ENCODE data around the gene HSBP1L1.
"Not testable (repeated sequence)": the region's sequence is repeated elsewhere in the genome, so short reads cannot be mapped to it uniquely, and the experiment has no call there.

The HSBP1L1 gene

DNA sequence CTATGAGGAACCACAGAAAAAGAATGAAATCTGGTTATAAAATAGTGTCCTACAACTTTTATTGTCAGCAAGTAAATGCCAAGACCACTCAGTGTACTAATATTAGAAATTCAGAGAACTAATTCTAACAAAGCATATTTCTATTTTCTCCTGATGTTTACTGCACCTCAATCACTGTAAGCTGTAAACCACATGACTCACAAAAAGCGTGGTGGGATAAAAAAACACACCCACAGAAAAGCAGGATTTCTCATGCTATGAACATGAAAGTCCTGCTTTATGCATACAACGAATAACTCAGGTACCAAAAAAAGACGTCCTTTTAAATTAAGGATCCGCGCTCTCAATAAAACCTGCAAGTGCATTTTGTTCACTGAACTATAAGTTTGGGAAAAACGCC is 23.1 kb downstream of the HSBP1L1 start:
- DNase-seq = no peak

DNA sequence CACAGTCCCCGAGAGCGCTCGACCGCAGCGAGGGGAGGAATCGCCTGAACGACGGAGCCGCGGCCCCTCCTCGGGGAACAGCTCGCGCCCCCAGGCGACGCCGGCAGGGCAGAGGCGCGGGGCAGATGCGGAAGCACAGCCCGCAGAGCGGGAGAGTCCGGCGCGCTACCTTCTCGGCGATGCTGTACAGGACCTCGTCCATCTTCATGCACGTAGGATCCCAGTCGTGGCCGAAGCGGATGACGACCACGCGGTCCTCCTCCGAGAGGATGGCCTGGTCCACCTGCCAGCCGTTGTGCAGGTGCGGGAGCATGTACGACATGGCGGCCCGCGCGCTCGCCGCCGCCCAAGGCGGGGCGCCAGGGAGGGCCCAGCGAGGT is 23.6 kb downstream of the HSBP1L1 start:
- DNase-seq = no peak

- peak; percentile 44 for DNase-seq
Measured at GRCh38 chr18:79988451-79989194, 24.2 kb downstream of the HSBP1L1 start, which contains the start of gene TXNL4A. TXNL4A (minus strand) TSS chr18:79988563; CDS start chr18:79988392, 171 bp downstream.

- DNase-seq = no peak
Measured at GRCh38 chr18:79989195-79989497, 24.7 kb downstream of the HSBP1L1 start.

GRCh38 chr18:79991494-79991893 is 27.1 kb downstream of the HSBP1L1 start:
- no peak for DNase-seq

DNA sequence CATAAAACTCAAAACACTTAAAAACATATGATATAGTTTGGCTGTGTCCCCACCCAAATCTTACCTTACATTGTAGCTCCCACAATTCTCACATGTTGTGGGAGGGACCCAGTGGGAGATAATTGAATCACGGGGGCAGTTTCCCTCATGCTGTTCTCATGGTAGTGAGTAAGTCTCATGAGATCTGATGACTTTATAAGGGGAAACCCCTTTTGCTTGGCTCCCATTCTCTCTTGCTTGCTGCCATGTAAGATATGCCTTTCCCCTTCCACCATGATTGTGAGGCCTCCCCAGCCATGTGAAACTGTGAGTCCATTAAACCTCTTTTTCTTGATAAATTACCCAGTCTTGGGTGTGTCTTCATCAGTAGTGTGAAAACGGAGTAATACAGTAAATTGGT is 35.3 kb downstream of the HSBP1L1 start:
- not testable (repeated sequence) for DNase-seq

DNA sequence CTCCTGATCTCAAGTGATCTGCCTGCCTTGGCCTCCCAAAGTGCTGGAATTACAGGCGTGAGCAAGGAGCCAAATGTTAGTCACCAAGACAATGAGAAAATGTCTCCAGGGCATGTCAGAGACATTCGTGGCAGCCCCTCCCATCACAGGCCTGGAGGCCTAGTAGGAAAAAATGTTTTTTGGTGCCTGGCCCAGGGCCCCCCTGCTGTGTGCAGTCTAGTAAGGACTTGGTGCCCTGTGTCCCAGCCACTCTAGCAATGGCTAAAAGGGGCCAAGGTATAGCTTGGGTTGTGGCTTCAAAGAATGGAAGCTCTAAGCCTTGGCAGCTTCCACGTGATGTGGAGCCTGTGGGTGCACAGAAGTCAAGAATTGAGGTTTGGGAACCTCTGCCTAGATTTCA is 36.4 kb downstream of the HSBP1L1 start:
- no peak for DNase-seq

GRCh38 chr18:80002468-80002867 is 38.0 kb downstream of the HSBP1L1 start:
- DNase-seq = no peak

DNA sequence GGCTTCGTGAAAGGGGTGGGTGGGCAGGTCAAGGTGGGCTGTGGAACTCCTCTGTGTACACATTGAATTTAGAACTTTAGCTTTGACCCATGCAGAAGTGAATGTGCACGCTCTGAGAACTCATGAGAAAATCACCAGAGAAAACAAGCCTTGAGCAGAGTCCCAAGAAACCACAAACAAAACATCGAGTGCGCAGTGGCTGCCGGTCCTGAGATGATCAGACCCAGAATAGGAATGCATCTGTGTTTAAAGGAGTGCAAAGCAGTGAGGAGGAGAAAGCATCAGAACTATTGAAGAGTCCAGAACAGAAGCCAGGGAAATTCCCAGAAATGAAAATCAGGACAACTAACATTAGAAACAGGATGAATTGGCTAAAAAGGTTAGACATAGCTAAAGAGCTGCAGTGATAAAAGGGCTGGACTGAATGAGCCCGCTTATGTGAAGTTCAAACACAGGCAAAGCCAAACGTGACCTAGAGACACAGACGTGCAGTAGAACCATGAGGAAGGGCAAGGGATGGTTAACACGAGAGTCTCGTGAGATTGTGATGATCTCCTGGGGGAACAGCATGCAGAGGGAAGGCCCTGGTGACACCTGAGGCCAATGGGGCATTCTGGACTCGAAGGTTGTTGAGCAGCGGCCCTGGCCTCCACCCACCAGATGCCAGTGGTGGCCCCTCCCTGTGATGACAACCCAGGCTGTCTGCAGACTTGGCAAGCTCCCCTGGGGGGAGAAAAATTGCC is 40.3 kb downstream of the HSBP1L1 start:
- no peak for DNase-seq

- no peak for DNase-seq
Measured at GRCh38 chr18:80006724-80007123, 42.3 kb downstream of the HSBP1L1 start.

GRCh38 chr18:80009661-80010550 is 45.5 kb downstream of the HSBP1L1 start:
- no peak for DNase-seq

DNA sequence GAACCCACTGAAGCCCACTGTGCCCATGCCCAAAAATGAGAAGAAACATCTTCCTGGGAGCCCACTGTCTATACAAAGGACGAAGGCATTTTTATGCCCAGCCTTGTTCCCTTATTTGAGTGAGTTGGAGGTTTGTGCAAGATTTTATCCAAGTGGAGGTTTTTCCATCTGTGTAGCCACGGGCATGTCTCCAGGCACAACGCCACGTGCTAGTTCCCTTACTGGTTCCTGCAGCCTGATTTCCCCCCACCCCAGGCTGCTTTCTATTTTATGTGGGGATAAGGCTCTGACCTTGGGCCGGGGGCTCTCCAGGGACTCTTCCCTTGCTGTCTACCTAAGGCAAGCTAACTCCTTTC is 46.1 kb downstream of the HSBP1L1 start:
- DNase-seq = no peak

GRCh38 chr18:80011496-80012137 is 47.2 kb downstream of the HSBP1L1 start:
- not testable (repeated sequence) for DNase-seq

DNA sequence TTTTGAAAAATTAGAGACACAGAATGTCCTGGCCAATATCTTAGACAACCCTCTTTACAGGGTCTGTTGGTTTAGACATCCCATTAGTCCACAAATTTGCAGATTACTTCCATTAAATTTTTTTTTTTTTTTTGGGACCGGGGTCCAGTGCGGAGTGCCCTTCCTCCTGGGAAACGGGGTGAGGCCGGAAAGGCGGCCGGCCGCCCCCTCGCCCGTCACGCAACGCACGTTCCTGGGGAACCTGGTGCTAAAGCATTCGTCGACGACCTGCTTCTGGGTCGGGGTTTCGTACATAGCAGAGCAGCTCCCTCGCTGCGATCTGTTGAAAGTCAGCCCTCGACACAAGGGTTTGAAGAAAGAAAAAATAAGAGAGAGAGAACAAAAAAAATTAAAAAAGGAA is 48.3 kb downstream of the HSBP1L1 start:
- no peak for DNase-seq
